Fibroblast of lung (primary cell): Measurements from ENCODE around the gene NLGN1. TPM values are rescaled to one million over a fixed set of nuclear protein-coding genes. Genes with fewer than 3 reads are reported as not detected.
"Not testable (repeated sequence)": the region's sequence is repeated elsewhere in the genome, so short reads cannot be mapped to it uniquely, and the experiment has no call there.

Experiments
- DNase-seq, 2 donors: peaks; one replicate each; pipeline versions ENCODE4 v3.0.0 to v3.0.0-alpha.2; 2010; ENCODE audit warnings: low read depth in 2 of 2
- H2AFZ ChIP-seq: 2 replicates; pipeline ENCODE4 v1.5.1; 2012; ENCODE audit warnings: low read length, control low read depth, inconsistent platforms
- H3K27ac ChIP-seq: 2 replicates; pipeline ENCODE4 v1.5.1; 2011; ENCODE audit warnings: low read length, control low read depth; ENCODE audit not compliant: insufficient read depth
- H3K27me3 ChIP-seq: 2 replicates; pipeline ENCODE4 v1.5.1; 2011; ENCODE audit warnings: mild to moderate bottlenecking, low read length; ENCODE audit not compliant: control insufficient read depth, insufficient read depth
- H3K36me3 ChIP-seq: 2 replicates; pipeline ENCODE4 v1.5.1; 2011; ENCODE audit warnings: low read length; ENCODE audit not compliant: control insufficient read depth, insufficient read depth
- H3K4me1 ChIP-seq: 2 replicates; pipeline ENCODE4 v1.5.1; 2011; ENCODE audit warnings: low read length; ENCODE audit not compliant: control insufficient read depth, insufficient read depth; ENCODE audit errors: extremely low read depth
- H3K4me2 ChIP-seq: 2 replicates; pipeline ENCODE4 v1.5.1; 2011; ENCODE audit warnings: low read length, control low read depth; ENCODE audit not compliant: insufficient read depth; ENCODE audit errors: extremely low read depth
- H3K4me3 ChIP-seq, 4 experiments: fragments of 200-600 bp in 1 of 4; sonication (generic) in 1 of 4; replicated peaks in 1 of 4; 2 replicates each; pipeline ENCODE4 v1.5.1; 2011 to 2016; ENCODE audit warnings: low read length in 4 of 4, low read depth in 3 of 4, mild to moderate bottlenecking in 3 of 4, control low read depth in 2 of 4, inconsistent platforms in 1 of 4, mixed read lengths in 1 of 4; ENCODE audit not compliant: insufficient read depth in 1 of 4; ENCODE audit errors: control extremely low read depth in 1 of 4
- H3K79me2 ChIP-seq: 2 replicates; pipeline ENCODE4 v1.5.1; 2012; ENCODE audit warnings: mild to moderate bottlenecking, low read length, inconsistent platforms; ENCODE audit not compliant: control insufficient read depth, insufficient read depth
- H3K9ac ChIP-seq: 2 replicates; pipeline ENCODE4 v1.5.1; 2011; ENCODE audit warnings: mild to moderate bottlenecking, low read length, control low read depth; ENCODE audit not compliant: insufficient read depth
- H3K9me3 ChIP-seq: 2 replicates; pipeline ENCODE4 v1.5.1; 2012; ENCODE audit warnings: low read depth, low read length; ENCODE audit not compliant: control insufficient read depth, insufficient read depth
- H4K20me1 ChIP-seq: 2 replicates; pipeline ENCODE4 v1.5.1; 2011; ENCODE audit warnings: low read length; ENCODE audit not compliant: control insufficient read depth, insufficient read depth; ENCODE audit errors: extremely low read depth
- EZH2 ChIP-seq: IDR thresholded peaks from 2 replicates; pipeline ENCODE4 v1.5.1; 2012; ENCODE audit warnings: low read length, control low read depth, mild to moderate bottlenecking; ENCODE audit errors: missing control alignments
- polyA plus RNA-seq, 2 donors: library from polyadenylated mRNA; depleted of rRNA in 1 of 2; stranded (reverse) in 1 of 2; unstranded in 1 of 2; fragments of >200 nt; gene quantifications; 2 replicates each; pipeline ENCODE4 v1.2.1, GENCODE V29; 2011 to 2012; ENCODE audit warnings: missing spikeins in 1 of 2
- total RNA-seq: library from RNA; depleted of rRNA; stranded (reverse); fragments of >200 nt; gene quantifications from 2 replicates; pipeline ENCODE4 v1.2.1, GENCODE V29; 2014
- TF ChIP-seq, protein P1 (sequence below), 2 donors: IDR thresholded peaks in 1 of 2; conservative IDR thresholded peaks in 1 of 2; 1 replicate in 1 of 2; 2 replicates in 1 of 2; pipeline ENCODE4 v1.5.1; 2011 to 2012; ENCODE audit warnings: low read length in 2 of 2, control low read depth in 1 of 2, inconsistent platforms in 1 of 2, low read depth in 1 of 2, mild to moderate bottlenecking in 1 of 2

NLGN1 gene
- total and polyA plus RNA-seq, 2 donors (not counting 1 experiment from before 2014, with no cell fraction given), result 0.61 to 2.1 TPM

- Histone ChIP-seq H3K9me3 (no peaks in the 10 kb centered on the region), H3K79me2 (no peaks in the 10 kb centered on the region), H3K27me3 (no peaks in the 10 kb centered on the region), H4K20me1 (no peaks in the 10 kb centered on the region), H3K4me2 (no peak overlapping the region), H3K4me1 (no peaks in the 10 kb centered on the region), H3K36me3 (no peaks in the 10 kb centered on the region), H2AFZ (no peak overlapping the region), H3K4me3 (no peak overlapping the region), H3K9ac (no peak overlapping the region), H3K27ac (no peak overlapping the region)
- TF ChIP-seq, protein P1, sequence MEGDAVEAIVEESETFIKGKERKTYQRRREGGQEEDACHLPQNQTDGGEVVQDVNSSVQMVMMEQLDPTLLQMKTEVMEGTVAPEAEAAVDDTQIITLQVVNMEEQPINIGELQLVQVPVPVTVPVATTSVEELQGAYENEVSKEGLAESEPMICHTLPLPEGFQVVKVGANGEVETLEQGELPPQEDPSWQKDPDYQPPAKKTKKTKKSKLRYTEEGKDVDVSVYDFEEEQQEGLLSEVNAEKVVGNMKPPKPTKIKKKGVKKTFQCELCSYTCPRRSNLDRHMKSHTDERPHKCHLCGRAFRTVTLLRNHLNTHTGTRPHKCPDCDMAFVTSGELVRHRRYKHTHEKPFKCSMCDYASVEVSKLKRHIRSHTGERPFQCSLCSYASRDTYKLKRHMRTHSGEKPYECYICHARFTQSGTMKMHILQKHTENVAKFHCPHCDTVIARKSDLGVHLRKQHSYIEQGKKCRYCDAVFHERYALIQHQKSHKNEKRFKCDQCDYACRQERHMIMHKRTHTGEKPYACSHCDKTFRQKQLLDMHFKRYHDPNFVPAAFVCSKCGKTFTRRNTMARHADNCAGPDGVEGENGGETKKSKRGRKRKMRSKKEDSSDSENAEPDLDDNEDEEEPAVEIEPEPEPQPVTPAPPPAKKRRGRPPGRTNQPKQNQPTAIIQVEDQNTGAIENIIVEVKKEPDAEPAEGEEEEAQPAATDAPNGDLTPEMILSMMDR (conservative IDR thresholded peaks at IDR 0.05 in 1 of 2, IDR thresholded peaks at IDR 0.05 in 1 of 2; ENCODE audit: low read depth in 1 of 2, low read length in 2 of 2), result no peak
- TF ChIP-seq EZH2, result no peak
- DNase-seq, result no peak
These were observed 191.6 kb downstream of the NLGN1 start for GRCh38 chr3:173589116-173589515.

GRCh38 chr3:173591401-173591800, 193.9 kb downstream of the NLGN1 start:
- H3K79me2 ChIP-seq, result no peaks in the 10 kb centered on the region
- H2AFZ ChIP-seq, result no peak overlapping the region
- H4K20me1 ChIP-seq, result no peaks in the 10 kb centered on the region
- no peak for TF ChIP-seq EZH2
- TF ChIP-seq, protein P1 (conservative IDR thresholded peaks at IDR 0.05 in 1 of 2, IDR thresholded peaks at IDR 0.05 in 1 of 2; ENCODE audit: low read depth in 1 of 2, low read length in 2 of 2), result no peak
- H3K4me1 ChIP-seq, result no peaks in the 10 kb centered on the region
- H3K9me3 ChIP-seq, result no peaks in the 10 kb centered on the region
- no peak overlapping the region for H3K4me2 ChIP-seq
- no peak overlapping the region for H3K9ac ChIP-seq
- no peak overlapping the region for H3K4me3 ChIP-seq
- no peaks in the 10 kb centered on the region for H3K36me3 ChIP-seq
- no peak overlapping the region for H3K27ac ChIP-seq
- no peaks in the 10 kb centered on the region for H3K27me3 ChIP-seq
- DNase-seq, result no peak

- H3K27me3 ChIP-seq, H3K9me3 ChIP-seq, H3K4me3 ChIP-seq, H3K79me2 ChIP-seq, DNase-seq, H3K27ac ChIP-seq, H3K4me1 ChIP-seq, H3K36me3 ChIP-seq, H2AFZ ChIP-seq, H3K9ac ChIP-seq, H3K4me2 ChIP-seq, H4K20me1 ChIP-seq: not testable (repeated sequence)
These were observed 197.3 kb downstream of the NLGN1 start for GRCh38 chr3:173594881-173595280.
